Neuronal stem cell (in vitro differentiated cells): ENCODE measurements around the gene FBXO48.
"Not testable (repeated sequence)": the region's sequence is repeated elsewhere in the genome, so short reads cannot be mapped to it uniquely, and the experiment has no call there.

Experiments used
- DNase-seq: peaks from one replicate; pipeline ENCODE4 v3.0.0-alpha.2; 2013; ENCODE audit warnings: low spot score
- H2AFZ ChIP-seq: one replicate; pipeline ENCODE4 v1.6.1; 2013; ENCODE audit warnings: mild to moderate bottlenecking, low read length, inconsistent platforms
- H2AK5ac ChIP-seq: 2 replicates; pipeline ENCODE4 v1.6.1; 2013; ENCODE audit warnings: low read depth, mild to moderate bottlenecking, inconsistent platforms, low read length, moderate library complexity, mixed read lengths
- H2BK120ac ChIP-seq: 2 replicates; pipeline ENCODE4 v1.6.1; 2013; ENCODE audit warnings: low read depth, mild to moderate bottlenecking, inconsistent platforms, low read length, moderate library complexity, mixed read lengths
- H2BK12ac ChIP-seq: one replicate; pipeline ENCODE4 v1.6.1; 2013; ENCODE audit warnings: low read length, inconsistent platforms
- H2BK15ac ChIP-seq: 2 replicates; pipeline ENCODE4 v1.6.1; 2013; ENCODE audit warnings: mild to moderate bottlenecking, low read length, inconsistent platforms, mixed read lengths
- H2BK5ac ChIP-seq: one replicate; pipeline ENCODE4 v1.6.1; 2013; ENCODE audit warnings: inconsistent platforms, mild to moderate bottlenecking, low read length, moderate library complexity
- H3K14ac ChIP-seq: one replicate; pipeline ENCODE4 v1.6.1; 2013; ENCODE audit warnings: low read length, inconsistent platforms
- H3K18ac ChIP-seq: 2 replicates; pipeline ENCODE4 v1.6.1; 2013; ENCODE audit warnings: low read length, inconsistent platforms
- H3K23ac ChIP-seq: 2 replicates; pipeline ENCODE4 v1.6.1; 2013; ENCODE audit warnings: low read depth, mild to moderate bottlenecking, mixed read lengths, low read length, inconsistent platforms; ENCODE audit not compliant: poor library complexity
- H3K27ac ChIP-seq: replicated peaks from 3 replicates; pipeline ENCODE4 v1.5.1; 2013; ENCODE audit warnings: low read length, inconsistent platforms
- H3K27me3 ChIP-seq, 3 experiments: 2 replicates each; pipeline ENCODE4 v1.6.1; 2013; ENCODE audit warnings: low read length in 3 of 3, mild to moderate bottlenecking in 2 of 3, inconsistent platforms in 1 of 3, low read depth in 1 of 3, mixed read lengths in 1 of 3, moderate library complexity in 1 of 3; ENCODE audit not compliant: control insufficient read depth in 3 of 3, insufficient read depth in 3 of 3
- H3K36me3 ChIP-seq, 2 donors: replicated peaks in 1 of 2; 2 replicates each; pipeline ENCODE4 v1.6.1; 2013; ENCODE audit warnings: low read length in 2 of 2; ENCODE audit not compliant: control insufficient read depth in 2 of 2, insufficient read depth in 2 of 2
- H3K4ac ChIP-seq: 2 replicates; pipeline ENCODE4 v1.6.1; 2013; ENCODE audit warnings: inconsistent platforms, mild to moderate bottlenecking, low read length, moderate library complexity
- H3K4me1 ChIP-seq, 2 donors: 1 replicate in 1 of 2; 2 replicates in 1 of 2; pipeline ENCODE4 v1.6.1; 2013; ENCODE audit warnings: low read length in 2 of 2, low read depth in 1 of 2; ENCODE audit not compliant: control insufficient read depth in 2 of 2, insufficient read depth in 1 of 2
- H3K4me2 ChIP-seq: one replicate; pipeline ENCODE4 v1.6.1; 2013; ENCODE audit warnings: mild to moderate bottlenecking, low read length, inconsistent platforms; ENCODE audit not compliant: insufficient read depth, poor library complexity, severe bottlenecking
- H3K4me3 ChIP-seq, 2 donors: 2 replicates each; pipeline ENCODE4 v1.5.1; 2013; ENCODE audit warnings: low read length in 2 of 2, mild to moderate bottlenecking in 2 of 2, inconsistent platforms in 1 of 2, moderate library complexity in 1 of 2
- H3K79me1 ChIP-seq: one replicate; pipeline ENCODE4 v1.6.1; 2013; ENCODE audit warnings: low read depth, mild to moderate bottlenecking, inconsistent platforms, low read length, moderate library complexity
- H3K9ac ChIP-seq: one replicate; pipeline ENCODE4 v1.6.1; 2013; ENCODE audit warnings: mild to moderate bottlenecking, low read depth, low read length, inconsistent platforms; ENCODE audit not compliant: poor library complexity
- H3K9me3 ChIP-seq, 2 donors: replicated peaks in 1 of 2; 2 replicates each; pipeline versions ENCODE3 to v1.6.1; 2013; ENCODE audit warnings: low read length in 2 of 2, mild to moderate bottlenecking in 2 of 2, inconsistent platforms in 1 of 2, low read depth in 1 of 2, mixed read lengths in 1 of 2, moderate library complexity in 1 of 2; ENCODE audit not compliant: control insufficient read depth in 2 of 2, insufficient read depth in 1 of 2
- H4K8ac ChIP-seq: one replicate; pipeline ENCODE4 v1.6.1; 2013; ENCODE audit warnings: low read depth, mild to moderate bottlenecking, inconsistent platforms, low read length, moderate library complexity
- H4K91ac ChIP-seq: one replicate; pipeline ENCODE4 v1.6.1; 2013; ENCODE audit warnings: low read length, low read depth, mild to moderate bottlenecking, inconsistent platforms; ENCODE audit not compliant: poor library complexity
- WGBS, 2 donors: extraction: QIAGEN DNeasy Blood & Tissue Kit; methylation state at CpG; one replicate each; pipeline ENCODE4 v1.1.7; 2013; ENCODE audit warnings: missing lambda C conversion rate in 2 of 2, mixed read lengths in 1 of 2; ENCODE audit not compliant: insufficient read length in 2 of 2, insufficient replicate concordance in 1 of 2; ENCODE audit errors: extremely low coverage in 2 of 2; 5-methylcytosine and 5-hydroxymethylcytosine counted together

FBXO48 gene

DNA sequence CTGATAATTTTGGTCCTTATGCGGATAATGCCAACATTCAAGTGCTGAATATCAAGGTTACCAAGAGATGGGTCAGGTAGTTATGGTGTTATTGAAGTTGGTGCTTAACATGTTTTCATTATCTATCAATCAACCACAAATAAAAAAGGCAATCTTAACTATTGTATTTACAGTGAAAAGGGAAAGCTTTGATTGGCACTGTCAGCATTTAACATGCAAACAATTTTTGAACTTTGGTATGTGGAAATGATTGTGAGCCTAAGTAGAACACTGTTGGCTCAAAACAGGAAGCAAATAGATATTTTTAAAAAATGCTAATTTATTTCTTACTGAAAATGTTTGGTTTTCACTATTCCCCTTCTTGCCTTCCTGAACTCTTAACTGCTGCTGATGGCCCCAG lies 22.2 kb upstream of the FBXO48 start:
- H2BK5ac ChIP-seq, result no peak overlapping the region
- no peaks in the 10 kb centered on the region for H3K4me1 ChIP-seq
- H3K4ac ChIP-seq, result no peak overlapping the region
- no peak overlapping the region for H4K8ac ChIP-seq
- DNase-seq, result no peak
- no peak overlapping the region for H3K9ac ChIP-seq
- H3K14ac ChIP-seq, result no peak overlapping the region
- no peak overlapping the region for H2BK120ac ChIP-seq
- no peaks in the 10 kb centered on the region for H3K79me1 ChIP-seq
- H3K18ac ChIP-seq, result no peak overlapping the region
- H2BK15ac ChIP-seq, result no peak overlapping the region
- H3K36me3 ChIP-seq, result no peaks in the 10 kb centered on the region
- no peak overlapping the region for H2AFZ ChIP-seq
- WGBS, 2 donors, result no CpG with 5 or more reads among the region's 1 CpG
- no peak overlapping the region for H3K27ac ChIP-seq
- peaks cover 0 to 1% of the 10 kb centered on the region in 2 donors for H3K9me3 ChIP-seq
- H3K23ac ChIP-seq, result no peak overlapping the region
- H2BK12ac ChIP-seq, result no peak overlapping the region
- H2AK5ac ChIP-seq, result no peak overlapping the region
- no peak overlapping the region for H3K4me3 ChIP-seq
- H3K27me3 ChIP-seq, result no peaks in the 10 kb centered on the region
- H4K91ac ChIP-seq, result no peak overlapping the region
- no peak overlapping the region for H3K4me2 ChIP-seq

- not testable (repeated sequence) for H3K27ac ChIP-seq, H3K9ac ChIP-seq, H2BK5ac ChIP-seq, H2BK15ac ChIP-seq, H3K4me2 ChIP-seq, H2BK12ac ChIP-seq, H3K23ac ChIP-seq, H3K4me3 ChIP-seq, H3K4me1 ChIP-seq, H3K27me3 ChIP-seq, H3K79me1 ChIP-seq, H4K8ac ChIP-seq, H2AK5ac ChIP-seq, H3K9me3 ChIP-seq, H3K4ac ChIP-seq, H2BK120ac ChIP-seq, H2AFZ ChIP-seq, H3K14ac ChIP-seq, DNase-seq, H3K36me3 ChIP-seq, H4K91ac ChIP-seq, H3K18ac ChIP-seq
- WGBS, 2 donors, result no CpG with 5 or more reads among the region's 1 CpG
These were observed 21.5 kb upstream of the FBXO48 start for GRCh38 chr2:68488605-68489004.

DNA sequence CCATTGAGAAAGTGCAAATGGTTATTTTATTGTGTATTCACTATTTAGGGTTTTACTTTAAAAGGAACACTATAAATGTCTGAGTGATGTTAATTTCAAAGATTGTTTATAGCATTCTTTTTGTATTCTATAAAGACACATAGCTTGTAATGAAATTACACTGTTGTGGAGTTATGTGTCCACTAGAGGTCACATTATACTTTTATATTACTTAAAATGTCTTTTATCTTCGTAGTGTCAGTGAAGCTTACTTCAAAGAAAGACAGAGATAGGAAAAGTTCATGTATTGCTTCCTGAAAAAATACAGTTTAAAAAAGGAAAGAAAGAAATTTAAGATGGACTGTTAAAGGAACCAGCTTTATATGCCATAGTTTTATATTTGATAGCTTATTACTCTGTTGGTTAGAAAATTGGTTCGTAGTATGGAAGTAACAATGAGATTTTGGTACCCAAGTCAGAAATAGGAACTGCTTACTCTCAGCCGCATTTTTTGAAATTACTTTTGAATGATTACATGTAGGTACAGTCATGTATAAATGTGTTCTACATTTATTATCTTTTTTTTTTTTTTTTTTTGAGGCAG lies 20.8 kb upstream of the FBXO48 start:
- no CpG with 5 or more reads among the region's 3 CpGs for WGBS, 2 donors
- H3K27ac ChIP-seq, result no peak overlapping the region
- peaks cover 0 to 1% of the 10 kb centered on the region in 2 donors for H3K9me3 ChIP-seq
- H2BK15ac ChIP-seq, result no peak overlapping the region
- H3K4me2 ChIP-seq, result no peak overlapping the region
- no peaks in the 10 kb centered on the region for H3K36me3 ChIP-seq
- H3K79me1 ChIP-seq, result no peaks in the 10 kb centered on the region
- no peak overlapping the region for H2AK5ac ChIP-seq
- H3K14ac ChIP-seq, result no peak overlapping the region
- no peak overlapping the region for H2AFZ ChIP-seq
- H3K9ac ChIP-seq, result no peak overlapping the region
- no peak overlapping the region for H2BK12ac ChIP-seq
- no peak for DNase-seq
- H3K27me3 ChIP-seq, result no peaks in the 10 kb centered on the region
- no peak overlapping the region for H4K91ac ChIP-seq
- H2BK120ac ChIP-seq, result no peak overlapping the region
- H3K4me1 ChIP-seq, result peaks cover 0 to 1% of the 10 kb centered on the region in 2 donors
- H4K8ac ChIP-seq, result no peak overlapping the region
- H3K4me3 ChIP-seq, result no peak overlapping the region
- H2BK5ac ChIP-seq, result no peak overlapping the region
- no peak overlapping the region for H3K18ac ChIP-seq
- no peak overlapping the region for H3K4ac ChIP-seq
- no peak overlapping the region for H3K23ac ChIP-seq

DNA sequence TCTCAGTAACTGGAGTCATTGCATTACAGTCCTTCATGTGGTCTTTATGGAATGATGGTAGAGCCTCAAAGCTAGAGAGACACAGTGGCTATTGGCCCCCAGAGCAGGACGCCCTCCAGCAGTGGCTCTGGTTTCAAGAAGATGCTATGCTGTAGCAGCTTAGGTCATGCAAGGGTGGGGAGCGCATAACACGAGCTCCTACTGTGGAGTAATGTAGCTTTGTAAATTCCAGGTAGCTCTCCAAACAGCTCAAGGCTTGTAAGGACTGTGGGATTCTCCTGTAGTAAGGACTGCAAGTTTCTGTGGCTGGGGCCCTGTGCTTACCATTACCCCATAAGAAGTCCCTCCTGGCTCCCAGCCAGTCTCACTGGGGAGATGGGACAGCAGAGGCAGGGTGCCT lies 15.9 kb upstream of the FBXO48 start:
- peak overlapping the region; percentile 57 for H3K18ac ChIP-seq
- H2BK15ac ChIP-seq, result no peak overlapping the region
- peak overlapping the region; percentile 56 for H2AK5ac ChIP-seq
- H2BK12ac ChIP-seq, result no peak overlapping the region
- H3K14ac ChIP-seq, result no peak overlapping the region
- H3K36me3 ChIP-seq, result peaks cover 0 to 2% of the 10 kb centered on the region in 2 donors
- no peak overlapping the region for H3K4me2 ChIP-seq
- no peak overlapping the region for H3K9ac ChIP-seq
- DNase-seq, result no peak
- H3K23ac ChIP-seq, result no peak overlapping the region
- H2AFZ ChIP-seq, result no peak overlapping the region
- H3K9me3 ChIP-seq, result peaks cover 0 to 3% of the 10 kb centered on the region in 2 donors
- H3K79me1 ChIP-seq, result peaks cover 5% of the 10 kb centered on the region
- no peak overlapping the region for H4K91ac ChIP-seq
- H3K4me3 ChIP-seq, result no peak overlapping the region
- no peak overlapping the region for H2BK5ac ChIP-seq
- no peak overlapping the region for H4K8ac ChIP-seq
- peaks cover 0 to 4% of the 10 kb centered on the region in 2 donors for H3K4me1 ChIP-seq
- H3K4ac ChIP-seq, result no peak overlapping the region
- no peak overlapping the region for H3K27ac ChIP-seq
- no peaks in the 10 kb centered on the region for H3K27me3 ChIP-seq
- no CpG with 5 or more reads among the region's 3 CpGs for WGBS, 2 donors
- H2BK120ac ChIP-seq, result no peak overlapping the region
